Fibroblast of skin of back (primary cell): ENCODE results near the gene UQCRC1. TPM values are rescaled to one million over a fixed set of nuclear protein-coding genes. Genes with fewer than 3 reads are reported as not detected.
A peak's percentile ranks its signal among the peaks of the same experiment; 100 is the strongest.

Experiments used
- DNase-seq: peaks from one replicate; pipeline ENCODE4 v3.0.0-alpha.2; 2013
- polyA plus RNA-seq, 2 experiments: library from polyadenylated mRNA; unstranded; fragments of 120-200 nt; gene quantifications; one replicate each; pipeline ENCODE4 v1.2.1, GENCODE V29; 2013; ENCODE audit not compliant: insufficient read length in 2 of 2

UQCRC1 gene
- 300 TPM for polyA plus RNA-seq (2013, experiment 1 of 2; ENCODE audit: insufficient read length)
- 230 TPM for polyA plus RNA-seq (2013, experiment 2 of 2; ENCODE audit: insufficient read length)

DNA sequence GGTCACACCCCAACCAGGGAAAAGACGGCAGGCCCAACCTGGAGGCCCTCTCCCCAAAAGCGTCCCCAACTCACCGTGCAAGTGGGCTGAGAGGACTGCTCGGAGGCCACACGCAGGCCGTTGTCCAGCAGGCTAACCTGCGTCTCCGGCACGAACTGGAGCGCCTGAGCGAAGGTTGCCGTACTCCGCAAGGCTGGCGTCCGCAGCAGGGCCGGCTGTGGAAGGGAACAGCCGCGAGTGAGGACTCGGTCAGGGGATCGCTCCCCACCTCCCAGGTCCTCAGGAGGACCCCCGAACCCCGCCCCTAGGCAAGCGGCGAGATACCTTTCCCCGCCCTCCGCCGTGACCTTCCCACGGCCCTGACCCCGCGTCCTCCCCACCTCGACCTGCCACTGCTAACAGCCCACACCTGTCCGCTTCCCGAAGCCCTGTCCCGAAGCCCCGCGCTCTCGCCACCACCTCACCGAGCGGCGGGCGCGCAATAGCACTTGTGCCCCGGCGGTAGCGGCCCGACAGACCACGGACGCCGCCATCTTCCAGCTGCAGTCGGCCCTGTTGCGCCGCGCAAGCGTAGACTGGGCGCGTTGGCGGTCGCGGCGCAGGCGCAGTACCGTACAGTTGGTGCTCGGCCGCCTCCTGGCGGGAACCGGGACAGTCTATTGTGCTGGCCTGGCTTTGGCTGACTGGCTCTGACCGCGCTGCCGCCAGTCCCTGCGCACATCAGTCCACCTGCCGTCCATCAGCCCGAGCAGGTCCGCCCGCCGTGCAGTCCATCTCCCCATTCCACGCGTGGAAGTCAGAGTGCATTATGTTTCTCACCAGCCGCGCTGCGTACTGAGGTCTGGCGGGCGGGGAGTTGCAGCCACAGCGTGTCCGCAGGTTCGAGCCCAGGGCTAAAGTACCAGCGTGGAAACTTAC, at the start of gene UQCRC1:
TSS of gene UQCRC1 (minus strand) at position 559 of the 918 bp plus-strand sequence. CDS start at position 533, 26 bp downstream.
- DNase-seq: peak; percentile 89

DNA sequence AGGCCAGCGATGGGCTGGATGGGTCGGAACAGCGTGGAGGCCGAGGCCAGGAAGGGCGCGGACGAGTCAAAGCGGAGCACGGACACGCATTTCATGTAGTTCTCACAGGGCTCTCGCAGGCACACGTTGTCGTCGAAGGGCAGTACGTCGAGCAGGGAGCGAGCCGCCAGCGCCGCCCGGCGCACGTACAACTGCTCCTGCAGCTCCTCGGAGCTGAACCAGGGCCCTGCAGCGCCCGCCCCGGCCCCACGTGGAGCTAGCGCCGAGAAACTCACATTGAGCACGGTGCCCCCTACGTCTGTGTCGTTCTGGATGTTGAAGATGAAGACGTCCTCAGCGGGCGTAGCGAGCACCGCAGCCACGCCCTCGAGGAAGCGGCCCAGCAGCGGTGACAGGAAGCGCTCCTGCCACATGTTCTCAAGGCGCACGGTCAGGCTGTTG, 47.4 kb upstream of the UQCRC1 start:
- DNase-seq: no peak

DNA sequence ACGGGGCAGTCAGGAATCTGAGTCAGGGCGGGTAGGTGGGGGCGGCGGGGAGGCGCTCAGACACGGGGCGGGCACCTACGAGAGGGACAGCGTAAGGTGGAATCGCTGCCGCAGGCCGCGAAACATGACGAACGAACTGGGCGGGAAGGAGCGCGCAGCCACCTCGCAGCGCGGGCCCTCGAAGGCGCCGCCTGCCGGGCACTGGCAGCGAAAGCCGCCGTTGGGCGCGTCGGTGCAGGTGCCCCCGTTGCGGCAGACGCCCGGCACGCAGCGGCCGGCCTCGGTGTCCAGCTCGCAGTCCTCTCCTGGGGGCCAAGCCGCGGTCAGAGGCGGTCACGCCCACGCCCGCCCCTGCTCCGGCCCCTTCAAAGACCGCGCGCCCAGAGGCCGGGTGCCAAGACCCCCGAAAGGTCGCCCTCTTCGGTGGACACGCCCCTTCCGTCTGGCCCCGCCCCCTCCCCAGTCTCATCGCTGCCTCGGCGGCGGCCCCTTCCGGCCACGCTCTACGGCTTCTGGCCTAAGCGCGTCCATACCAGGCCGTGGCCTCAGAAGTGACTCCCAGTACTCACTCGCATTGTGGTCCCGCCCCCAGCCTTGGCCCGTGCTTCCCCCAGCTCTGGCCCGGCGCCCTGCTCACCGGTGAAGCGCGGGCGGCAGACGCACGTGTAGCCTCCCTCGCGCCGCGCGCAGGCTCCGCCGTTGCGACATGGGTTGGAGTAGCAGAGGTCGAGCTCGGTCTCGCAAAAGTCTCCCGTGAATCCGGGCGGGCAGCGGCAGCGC, 46.8 kb upstream of the UQCRC1 start:
- peak; percentile 67 for DNase-seq

DNA sequence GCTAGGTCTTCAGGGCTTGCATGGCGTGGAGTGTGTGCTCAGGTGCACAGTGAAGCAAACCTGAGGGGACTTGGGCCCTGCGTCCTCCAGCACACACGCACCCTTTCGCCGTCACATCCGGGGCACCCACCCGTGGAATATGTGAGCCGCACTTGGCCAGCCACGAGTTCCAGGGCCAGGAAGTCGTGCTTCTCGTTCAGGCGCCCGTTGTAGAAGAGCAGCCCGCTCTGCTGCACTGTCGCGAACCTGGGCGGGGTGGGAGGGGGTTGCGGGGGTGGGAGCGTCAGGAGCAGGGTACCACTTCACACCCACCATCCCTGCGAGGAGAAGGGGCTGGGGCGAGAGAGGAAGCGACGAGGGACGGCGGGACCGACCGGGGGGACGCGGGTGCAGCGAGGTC, 46.2 kb upstream of the UQCRC1 start:
- no peak for DNase-seq

DNA sequence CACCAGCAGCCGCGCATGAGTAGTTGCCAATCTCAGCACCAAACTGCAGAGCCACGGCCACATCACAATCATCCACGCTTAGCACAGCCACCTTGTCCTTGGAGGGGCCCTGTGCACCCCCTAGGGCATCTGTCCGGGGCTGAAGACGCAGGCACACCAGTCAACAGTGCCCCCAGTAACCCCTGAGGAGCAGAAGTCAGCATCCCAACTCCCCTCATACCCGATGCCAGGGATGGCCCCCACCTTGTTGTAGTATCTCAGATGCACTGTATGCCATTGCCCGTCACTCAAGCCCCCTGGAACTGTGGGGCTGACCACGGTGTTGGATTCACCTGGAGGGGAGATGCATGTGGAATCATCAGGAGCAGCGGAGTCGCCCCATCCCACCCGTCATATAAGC, 45.6 kb upstream of the UQCRC1 start:
- DNase-seq: no peak

DNA sequence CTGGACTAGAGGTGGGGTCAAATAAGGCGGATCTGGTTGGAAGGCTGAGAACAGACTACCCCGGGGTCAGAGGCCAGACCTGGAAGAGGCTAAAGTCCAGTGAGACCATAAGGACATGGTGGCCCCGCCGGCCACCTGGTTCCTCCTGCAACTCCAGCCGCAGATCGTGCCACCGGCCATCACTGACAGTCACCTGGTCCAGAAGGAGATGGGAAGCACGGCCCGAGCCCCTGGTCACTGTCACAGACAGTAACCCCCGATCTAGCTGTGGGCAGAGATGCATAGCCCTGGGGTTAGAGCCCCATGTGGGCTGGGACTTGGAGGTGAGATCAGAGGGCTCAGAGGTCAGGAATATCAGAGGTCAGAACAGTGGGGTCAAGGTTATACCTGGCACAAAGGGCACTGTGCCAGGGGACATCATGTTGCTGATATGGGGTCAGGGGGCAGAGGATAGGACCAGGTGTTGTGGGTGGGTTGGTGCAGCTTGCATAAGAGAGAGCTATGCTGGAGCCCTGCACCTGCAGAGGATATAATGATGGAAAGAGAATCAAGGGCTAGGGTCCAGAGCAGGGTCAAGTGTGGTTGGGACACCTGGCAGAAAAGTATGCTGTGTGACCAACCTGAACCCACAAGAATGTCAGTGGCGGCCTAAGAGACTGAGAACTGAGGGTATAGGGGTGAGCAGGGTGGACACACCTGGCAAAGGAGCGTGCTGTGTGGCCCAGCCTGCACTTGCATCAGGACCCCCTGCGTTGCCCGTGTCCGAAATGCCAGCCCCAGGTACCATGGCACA, 43.7 kb upstream of the UQCRC1 start:
- no peak for DNase-seq

DNA sequence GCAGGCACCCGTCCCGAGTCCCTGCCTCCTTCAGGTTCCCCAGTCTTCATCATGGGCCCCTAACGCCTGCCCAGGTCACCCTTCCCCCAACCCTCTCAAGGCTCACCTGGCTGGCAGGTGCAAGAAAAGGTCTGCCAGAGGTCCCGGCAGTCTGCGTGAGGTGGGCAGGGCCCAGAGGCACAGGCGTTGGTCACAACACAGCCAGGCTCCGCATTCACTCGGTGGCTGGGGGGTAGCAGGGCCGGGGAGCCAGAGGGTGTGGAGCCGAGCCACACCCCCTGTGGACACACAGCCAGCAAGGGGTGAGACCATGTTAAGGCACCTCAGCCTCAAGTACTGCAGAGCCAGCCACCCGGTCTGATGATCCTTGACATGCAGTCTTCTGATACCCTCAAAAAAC, 42.3 kb upstream of the UQCRC1 start:
- DNase-seq: no peak

DNA sequence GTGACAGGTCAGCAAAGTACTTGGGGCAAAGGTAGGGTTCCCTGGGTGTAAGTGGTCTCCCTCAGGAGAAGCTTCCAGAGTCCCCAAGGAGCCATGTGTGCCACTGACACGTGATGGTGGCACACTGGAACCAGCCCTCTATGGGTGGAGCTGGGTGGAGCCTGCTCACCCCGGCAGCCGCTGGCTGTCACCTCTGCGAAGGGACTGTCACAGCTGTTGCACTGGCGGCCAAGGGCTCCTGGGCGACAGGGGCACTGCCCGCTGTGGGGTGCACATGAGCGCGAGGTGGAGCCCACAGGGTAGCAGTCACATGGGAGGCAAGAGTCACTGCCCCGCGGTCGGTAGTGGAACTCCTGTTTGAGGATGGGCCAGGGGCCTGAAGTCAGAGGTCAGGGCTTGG, 41.3 kb upstream of the UQCRC1 start:
- DNase-seq: no peak

DNA sequence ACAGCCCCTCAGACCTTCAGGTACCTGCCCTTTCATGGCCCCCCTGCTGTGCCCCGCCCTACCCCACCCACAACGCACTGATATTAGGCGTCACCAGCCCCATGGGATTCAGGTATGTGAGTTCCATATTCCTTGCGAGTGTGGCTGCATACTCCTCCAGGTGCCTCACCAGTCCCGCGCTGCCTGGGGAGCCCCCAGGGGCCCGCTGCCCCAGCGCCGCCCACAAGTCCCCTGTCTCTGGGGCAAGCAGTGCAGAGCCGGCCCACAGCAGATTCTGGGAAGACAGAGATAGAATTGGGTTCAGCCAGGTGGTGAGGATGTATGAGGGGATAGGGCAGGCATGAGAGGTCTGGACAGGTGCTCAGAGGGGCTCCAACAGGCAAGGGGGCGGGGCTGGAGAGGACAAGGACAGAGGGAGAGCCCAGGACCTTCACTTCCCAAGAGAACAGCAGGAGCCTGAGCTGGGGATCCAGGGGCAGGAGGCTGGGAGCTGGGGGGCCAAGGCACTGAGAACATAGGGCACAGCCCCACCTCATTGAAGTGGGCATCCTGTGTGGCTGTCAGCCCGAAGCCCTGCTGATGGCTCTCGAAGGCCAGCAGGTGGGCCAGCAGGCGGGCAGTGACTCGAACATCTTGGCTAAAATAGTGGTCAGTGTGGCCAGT, 38.9 kb upstream of the UQCRC1 start:
- DNase-seq: no peak

DNA sequence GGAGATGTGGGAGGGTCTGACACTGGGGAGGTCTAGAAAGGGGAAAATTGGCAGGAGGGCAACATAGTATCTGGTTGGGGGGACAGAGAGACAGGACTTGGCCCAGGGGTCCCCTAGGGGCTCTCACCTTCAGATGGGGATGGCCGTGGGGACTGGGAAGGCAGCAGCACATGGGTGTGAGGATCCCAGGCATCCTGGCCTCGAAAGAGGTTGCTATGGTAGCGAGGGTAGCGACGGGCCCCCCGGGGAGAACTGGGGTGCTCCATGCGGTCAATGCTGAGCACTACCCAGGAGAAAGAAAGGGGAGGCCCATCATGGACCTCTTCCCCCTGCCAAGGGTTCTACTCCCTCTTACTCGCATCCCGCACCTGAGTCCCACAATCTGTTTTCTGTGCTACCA, 38.3 kb upstream of the UQCRC1 start:
- DNase-seq: no peak

DNA sequence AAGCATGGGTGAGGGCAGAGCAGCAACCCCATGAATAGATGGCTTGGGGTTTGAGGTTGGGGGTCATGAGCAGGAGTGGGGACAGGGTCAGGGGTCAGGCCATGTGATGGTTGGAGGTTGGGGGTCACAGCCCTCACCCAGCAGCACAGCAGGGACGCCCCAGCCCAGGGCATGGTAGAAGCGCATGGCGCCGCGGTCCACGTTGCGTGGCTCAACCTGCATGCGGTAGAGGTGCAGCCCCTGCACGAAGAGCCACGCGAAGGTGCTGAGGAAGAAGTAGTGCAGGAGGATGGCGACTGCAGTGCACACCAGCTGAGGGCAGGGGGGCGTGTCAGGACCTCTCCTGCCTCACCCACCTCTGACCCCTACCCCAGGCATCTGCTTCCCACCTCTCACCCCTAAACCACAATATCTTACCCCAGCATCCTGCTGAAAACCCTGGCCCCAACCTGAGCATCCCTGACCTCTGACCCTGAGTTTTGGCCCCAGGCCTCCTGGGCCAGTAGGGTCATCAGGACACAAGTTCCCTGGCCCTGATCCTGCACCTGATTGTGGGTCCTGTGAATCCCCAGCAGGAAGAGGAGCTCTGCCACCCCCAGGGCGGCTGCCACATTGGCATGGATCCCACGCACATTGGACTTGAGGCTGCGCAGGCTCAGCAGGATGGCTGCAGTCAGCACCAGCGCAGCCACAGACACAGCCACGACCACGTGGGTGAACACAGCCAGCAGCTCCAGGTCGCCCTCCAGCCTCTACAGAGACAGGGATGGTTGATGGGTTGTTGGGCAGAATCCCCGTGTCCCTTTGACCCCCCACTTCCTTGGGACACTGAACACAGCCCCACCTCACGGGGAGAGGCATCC, 35.7 kb upstream of the UQCRC1 start:
- no peak for DNase-seq

DNA sequence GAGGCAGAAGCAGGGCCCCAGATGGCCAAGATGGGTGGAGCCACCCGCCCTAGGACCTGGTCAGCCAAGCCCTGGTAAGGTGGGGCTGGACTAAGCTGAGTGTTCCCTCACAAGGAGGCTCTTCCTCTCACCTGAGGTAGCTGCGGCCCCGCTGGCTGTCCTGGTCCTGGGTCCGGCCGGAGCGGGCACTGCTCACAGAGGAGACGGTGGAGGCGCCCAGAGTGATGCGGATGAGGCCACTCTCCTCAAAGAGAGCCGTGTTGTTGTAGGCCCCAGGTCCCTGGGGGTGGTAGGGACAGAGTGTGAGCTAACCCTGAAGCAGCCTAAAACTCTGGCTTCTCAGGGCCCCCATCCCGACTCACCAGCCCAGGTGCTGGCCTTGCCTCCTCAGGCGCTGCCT, 33.2 kb upstream of the UQCRC1 start:
- DNase-seq: no peak

DNA sequence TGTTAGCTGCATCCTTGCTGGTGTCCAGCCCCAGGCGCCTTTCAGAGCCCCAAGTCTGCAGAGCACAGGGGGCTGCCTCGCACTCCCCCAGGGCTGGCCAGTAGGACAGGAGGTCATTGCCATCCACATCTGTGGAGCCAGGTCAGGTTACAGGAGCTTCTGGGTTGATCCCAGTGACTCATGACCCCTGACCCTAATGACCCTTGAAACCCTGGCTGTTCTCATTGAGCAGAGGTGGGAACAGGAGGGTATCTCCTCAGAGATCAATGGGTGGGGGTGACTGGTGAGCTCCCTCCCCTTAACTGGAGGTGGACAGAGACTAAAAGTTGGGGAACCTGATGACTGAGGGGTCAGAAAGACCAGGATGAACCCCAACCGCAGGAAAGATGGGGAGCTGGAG, 31.9 kb upstream of the UQCRC1 start:
- no peak for DNase-seq

DNA sequence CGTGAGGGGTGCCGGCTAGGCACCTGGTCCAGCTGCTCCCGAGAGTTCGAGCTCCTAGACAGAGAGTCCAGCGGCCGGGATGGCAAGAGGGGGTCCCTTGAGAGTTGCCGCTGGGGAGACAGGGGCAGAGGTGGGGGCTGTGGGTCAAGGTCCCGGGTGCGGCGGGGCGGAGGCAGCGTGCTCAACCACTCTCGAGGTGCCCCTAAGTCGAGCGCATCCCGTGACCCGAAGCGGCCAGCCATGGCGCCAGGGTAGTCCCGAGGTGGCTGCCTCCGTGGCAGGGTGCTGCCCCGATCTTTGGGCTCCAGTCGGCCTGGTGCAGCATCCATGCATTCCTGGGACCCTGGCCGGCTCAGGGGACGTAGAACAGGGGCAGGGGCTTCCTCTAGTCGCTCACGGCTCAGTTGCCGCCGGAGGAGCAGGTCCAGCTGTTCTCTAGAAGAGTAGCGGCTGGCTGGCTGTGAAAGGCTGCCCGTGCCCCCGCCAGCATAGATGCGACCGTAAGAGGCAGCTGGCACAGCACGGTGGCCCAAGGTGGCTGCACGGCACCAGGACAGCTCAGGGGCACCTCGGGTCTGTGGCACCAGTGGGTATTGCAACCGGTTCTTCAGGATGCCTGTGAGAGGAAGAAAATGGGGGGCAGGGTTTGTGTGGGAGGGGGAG, 30.6 kb upstream of the UQCRC1 start:
- no peak for DNase-seq

DNA sequence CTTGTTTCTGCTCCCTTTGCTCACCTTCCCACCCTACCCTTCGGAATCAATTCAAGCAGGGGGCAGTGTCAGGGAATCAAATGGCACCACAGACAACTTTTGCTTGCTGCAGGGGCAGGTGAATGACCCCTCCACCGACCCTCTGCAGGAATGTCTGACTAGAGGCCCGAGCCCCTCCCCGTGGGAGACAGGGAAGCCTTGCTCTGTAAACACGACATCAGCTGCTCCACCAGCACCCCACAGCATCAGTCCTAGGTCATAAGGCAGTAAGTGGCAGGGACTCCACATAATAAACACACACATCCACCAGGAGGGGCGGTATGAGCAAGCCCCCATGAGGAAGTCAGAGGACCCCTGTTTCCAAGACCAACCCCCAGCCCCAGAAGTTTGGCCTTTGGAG, 27.9 kb upstream of the UQCRC1 start:
- DNase-seq: no peak

DNA sequence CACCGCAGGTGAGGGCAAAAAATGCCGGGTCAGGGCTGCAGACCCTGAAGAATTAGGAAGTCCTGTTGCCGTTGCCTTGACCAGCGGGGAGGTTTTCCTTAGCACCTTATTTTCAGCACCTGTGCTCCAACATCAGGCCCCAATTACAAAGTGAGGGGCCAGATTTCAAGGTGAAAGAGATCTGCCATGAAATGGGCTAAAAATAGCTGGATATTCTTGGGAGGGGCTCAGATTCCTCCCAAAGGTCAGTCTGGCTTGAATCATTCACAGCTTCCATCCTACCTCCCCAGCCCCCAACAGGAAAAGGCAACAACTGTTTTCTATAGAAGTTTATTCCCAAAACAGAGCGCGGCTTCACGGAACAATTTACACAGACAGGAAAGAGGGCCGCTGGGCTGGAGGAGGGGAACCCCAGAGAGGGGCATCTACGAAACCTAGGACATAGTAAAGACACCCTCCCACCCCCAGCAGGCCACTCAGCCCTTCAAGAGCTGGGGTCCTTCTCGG, 26.8 kb upstream of the UQCRC1 start:
- DNase-seq: no peak

DNA sequence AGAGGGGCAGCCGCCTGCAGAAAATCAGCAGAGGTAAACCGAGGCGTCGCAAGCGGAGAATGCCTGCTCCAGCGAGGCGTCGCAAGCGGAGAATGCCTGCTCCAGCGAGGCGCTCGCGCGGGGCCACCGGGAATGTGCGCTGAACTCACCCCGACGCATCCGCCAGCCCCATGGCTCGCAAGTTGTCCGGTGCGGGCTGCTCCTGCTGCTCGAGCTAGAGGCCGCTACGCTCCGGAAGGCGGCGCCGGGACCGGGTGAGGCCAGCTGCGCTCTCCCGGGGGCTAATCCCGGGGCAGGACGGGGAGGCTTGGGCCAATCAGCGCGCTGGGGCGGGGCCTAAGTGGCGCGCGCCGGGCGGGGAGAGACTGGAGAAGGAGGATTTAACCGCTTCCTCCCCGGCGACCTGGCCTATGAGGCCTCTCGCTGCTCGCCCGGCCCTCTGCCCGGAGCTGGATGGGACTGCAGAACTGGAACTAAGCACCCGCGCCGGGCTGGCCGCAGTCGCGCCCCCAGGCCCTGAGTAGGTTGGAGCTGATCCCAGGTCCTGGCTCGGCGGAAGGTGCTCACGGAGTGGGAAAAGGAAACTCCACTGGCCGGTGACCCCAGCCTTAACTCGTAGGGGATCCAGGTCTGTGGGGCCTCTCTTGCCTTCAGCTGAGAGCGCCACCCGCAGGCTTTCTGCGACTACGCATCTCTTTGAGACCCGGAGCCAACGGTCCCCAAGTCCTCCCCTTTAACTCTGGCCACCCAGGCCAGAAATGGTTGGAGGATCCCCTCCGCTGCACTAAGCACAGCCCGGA, 26.0 kb upstream of the UQCRC1 start, which contains the start of gene SLC26A6:
TSS of gene SLC26A6 (minus strand) at position 240 of the 800 bp plus-strand sequence. CDS start at position 172, 68 bp downstream.
- DNase-seq: peak; percentile 97

DNA sequence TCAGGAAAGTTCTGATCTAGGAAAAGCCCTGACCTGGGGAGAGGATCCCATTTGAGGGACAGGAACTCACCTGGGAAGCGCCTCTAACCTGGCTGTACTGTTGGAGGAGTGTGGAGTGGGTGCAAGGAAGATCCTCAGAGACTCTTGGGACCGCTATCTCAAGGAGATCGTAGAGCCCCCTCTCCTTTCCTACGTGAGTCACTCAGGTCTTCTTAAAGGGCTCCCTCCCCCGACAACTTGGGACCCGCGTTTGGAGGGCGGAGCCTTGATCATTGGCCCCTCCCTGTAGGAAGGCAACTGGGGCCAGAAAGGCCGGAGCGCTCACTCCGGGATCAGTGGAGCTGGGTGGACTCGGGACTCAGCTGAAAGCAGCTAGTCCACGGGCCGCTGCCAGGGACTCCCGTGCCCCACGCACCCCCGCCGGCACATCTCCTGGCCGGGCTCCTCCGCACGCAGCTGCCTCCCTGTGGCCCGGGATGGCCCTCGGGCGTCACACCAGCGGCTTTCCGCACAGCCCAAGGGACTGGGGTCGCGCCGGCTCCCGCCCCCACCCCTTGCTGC, 25.3 kb upstream of the UQCRC1 start:
- peak; percentile 75 for DNase-seq

DNA sequence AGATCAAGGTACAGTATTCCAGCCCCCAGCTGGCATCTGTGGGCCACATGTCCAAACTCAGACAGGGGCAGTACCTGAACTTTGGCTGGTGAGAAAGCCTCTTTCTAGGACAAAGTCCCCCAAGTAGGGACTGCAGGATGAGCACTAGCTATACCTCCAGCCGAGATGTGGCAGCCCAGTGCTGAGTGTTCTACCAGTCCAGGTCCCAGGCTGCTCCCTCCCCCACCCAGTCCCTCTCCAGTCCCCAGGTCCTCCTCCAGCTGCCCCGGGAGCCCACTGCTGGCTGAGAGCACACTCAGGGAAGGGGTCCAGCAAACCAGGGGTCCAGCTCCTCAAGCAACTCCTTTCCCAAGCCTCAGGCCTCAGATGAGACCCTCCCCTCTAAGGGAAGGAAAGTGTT, 24.3 kb upstream of the UQCRC1 start:
- DNase-seq: no peak
